Thyroid gland (tissue), 4 donors: ENCODE measurements around the gene CPPED1. TPM values are rescaled to one million over a fixed set of nuclear protein-coding genes. Genes with fewer than 3 reads are reported as not detected.

Experiments
- DNase-seq, 2 donors: peaks; one replicate each; pipeline ENCODE4 v3.0.0-alpha.2; 2019
- H3K27ac ChIP-seq, 3 donors: fragments of 200-600 bp; sonication (generic); 1 replicate in 2 of 3; 2 replicates in 1 of 3; pipeline ENCODE4 v1.5.1; 2016 to 2019; ENCODE audit warnings: mild to moderate bottlenecking in 1 of 3, moderate library complexity in 1 of 3
- H3K27me3 ChIP-seq: fragments of 200-600 bp; sonication (generic); one replicate; pipeline ENCODE4 v1.5.1; 2019
- H3K36me3 ChIP-seq, 2 donors: fragments of 200-600 bp; sonication (generic); one replicate each; pipeline ENCODE4 v1.5.1; 2016 to 2019
- H3K4me1 ChIP-seq, 2 donors: fragments of 200-600 bp; sonication (generic); one replicate each; pipeline ENCODE4 v1.5.1; 2017 to 2019
- H3K4me3 ChIP-seq, 3 donors: fragments of 200-600 bp; sonication (generic); replicated peaks in 1 of 3; 1 replicate in 2 of 3; 2 replicates in 1 of 3; pipeline ENCODE4 v1.5.1; 2016; ENCODE audit warnings: mild to moderate bottlenecking in 1 of 3
- H3K9me3 ChIP-seq: fragments of 200-600 bp; sonication (generic); one replicate; pipeline ENCODE4 v1.5.1; 2017
- POLR2A ChIP-seq, 2 donors: fragments of 450-650 bp; IDR thresholded peaks; one replicate each; pipeline ENCODE4 v1.6.1; 2017; ENCODE audit warnings: antibody characterized with exemption in 2 of 2, mild to moderate bottlenecking in 2 of 2, moderate library complexity in 1 of 2
- WGBS, 2 donors: methylation state at CpG; one replicate each; pipeline ENCODE4 v1.1.5; 2017; 5-methylcytosine and 5-hydroxymethylcytosine counted together
- intact Hi-C: fragments of 100-400 bp; cut with DNase I; formaldehyde crosslinking; loops from one replicate; pipeline ENCODE4 v1.15.1; 2023
- total RNA-seq, 4 donors: library from RNA; depleted of rRNA; stranded (reverse); fragments of >200 nt; gene quantifications; one replicate each; pipeline ENCODE4 v1.2.3, GENCODE V29; 2016
- TF ChIP-seq, protein P1 (sequence below), 6 experiments: fragments of 200-600 bp in 3 of 6; fragments of 450-650 bp in 3 of 6; sonication (generic) in 3 of 6; IDR thresholded peaks; one replicate each; pipeline ENCODE4 v1.5.1; 2016 to 2019; ENCODE audit warnings: antibody characterized with exemption in 6 of 6, mild to moderate bottlenecking in 2 of 6, inconsistent platforms in 1 of 6, moderate library complexity in 1 of 6

Gene CPPED1
- total RNA-seq, 4 donors from 2014 or later: 8.5 to 17.8 (median 16.8) TPM

DNA sequence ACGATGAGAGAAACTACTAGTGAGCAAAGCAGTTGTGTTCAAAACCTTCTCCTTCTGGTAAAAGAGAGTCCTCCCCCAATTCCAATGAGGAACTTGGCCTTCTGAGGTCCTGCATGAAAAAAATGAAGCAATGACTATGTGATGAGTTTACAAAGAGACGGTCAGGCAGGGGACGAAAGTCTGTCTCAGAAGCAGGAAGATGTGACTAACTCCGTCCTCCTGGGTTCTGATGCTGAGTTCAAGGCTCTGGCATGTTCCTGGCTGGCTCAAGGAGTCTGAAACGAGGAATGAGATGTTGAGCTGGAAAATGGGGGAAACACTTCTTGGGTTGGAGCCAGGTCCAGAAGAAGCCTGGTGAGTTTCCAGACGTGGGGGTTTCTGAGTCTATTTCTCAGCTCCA is 129.6 kb downstream of the CPPED1 start:
- DNase-seq: no peak
- H3K27ac ChIP-seq: no peak overlapping the region
- 80 to 91% methylated on average over 6 of the region's 6 CpGs for WGBS, 2 donors
- H3K36me3 ChIP-seq: no peaks in the 10 kb centered on the region
- TF ChIP-seq, protein P1, sequence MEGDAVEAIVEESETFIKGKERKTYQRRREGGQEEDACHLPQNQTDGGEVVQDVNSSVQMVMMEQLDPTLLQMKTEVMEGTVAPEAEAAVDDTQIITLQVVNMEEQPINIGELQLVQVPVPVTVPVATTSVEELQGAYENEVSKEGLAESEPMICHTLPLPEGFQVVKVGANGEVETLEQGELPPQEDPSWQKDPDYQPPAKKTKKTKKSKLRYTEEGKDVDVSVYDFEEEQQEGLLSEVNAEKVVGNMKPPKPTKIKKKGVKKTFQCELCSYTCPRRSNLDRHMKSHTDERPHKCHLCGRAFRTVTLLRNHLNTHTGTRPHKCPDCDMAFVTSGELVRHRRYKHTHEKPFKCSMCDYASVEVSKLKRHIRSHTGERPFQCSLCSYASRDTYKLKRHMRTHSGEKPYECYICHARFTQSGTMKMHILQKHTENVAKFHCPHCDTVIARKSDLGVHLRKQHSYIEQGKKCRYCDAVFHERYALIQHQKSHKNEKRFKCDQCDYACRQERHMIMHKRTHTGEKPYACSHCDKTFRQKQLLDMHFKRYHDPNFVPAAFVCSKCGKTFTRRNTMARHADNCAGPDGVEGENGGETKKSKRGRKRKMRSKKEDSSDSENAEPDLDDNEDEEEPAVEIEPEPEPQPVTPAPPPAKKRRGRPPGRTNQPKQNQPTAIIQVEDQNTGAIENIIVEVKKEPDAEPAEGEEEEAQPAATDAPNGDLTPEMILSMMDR (IDR thresholded peaks at IDR 0.05): no peak
- no peak for TF ChIP-seq POLR2A (IDR thresholded peaks at IDR 0.05)
- no peak overlapping the region for H3K4me3 ChIP-seq
- intact Hi-C loops: no loop called here
- H3K4me1 ChIP-seq: no peaks in the 10 kb centered on the region
- H3K9me3 ChIP-seq: no peaks in the 10 kb centered on the region
- no peaks in the 10 kb centered on the region for H3K27me3 ChIP-seq

DNA sequence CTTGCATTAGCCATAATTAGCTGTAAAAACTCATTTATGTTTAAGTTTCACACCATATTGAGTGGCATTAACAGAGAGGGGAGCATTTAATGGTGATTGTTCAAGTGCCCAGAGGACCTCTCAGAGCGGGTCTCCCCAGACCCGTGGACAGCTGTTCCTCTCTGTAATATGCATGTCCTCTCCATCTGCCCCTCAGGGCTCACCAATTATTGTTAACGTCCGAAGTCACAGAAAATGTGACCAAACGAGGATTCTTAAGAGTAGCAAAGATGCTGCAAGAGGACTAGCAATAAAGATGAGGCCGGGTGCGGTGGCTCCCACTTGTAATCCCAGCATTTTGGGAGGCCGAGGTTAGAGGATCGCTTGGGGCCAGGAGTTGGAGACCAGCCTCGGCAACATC is 130.2 kb downstream of the CPPED1 start:
- TF ChIP-seq, protein P1 (IDR thresholded peaks at IDR 0.05): no peak
- no peak for TF ChIP-seq POLR2A (IDR thresholded peaks at IDR 0.05)
- no peaks in the 10 kb centered on the region for H3K36me3 ChIP-seq
- H3K27me3 ChIP-seq: no peaks in the 10 kb centered on the region
- no peaks in the 10 kb centered on the region for H3K9me3 ChIP-seq
- no peak overlapping the region for H3K27ac ChIP-seq
- no peak for DNase-seq
- H3K4me1 ChIP-seq: no peaks in the 10 kb centered on the region
- WGBS, 2 donors: 86 to 90% methylated on average over 10 of the region's 10 CpGs
- intact Hi-C loops: no loop called here
- no peak overlapping the region for H3K4me3 ChIP-seq

DNA sequence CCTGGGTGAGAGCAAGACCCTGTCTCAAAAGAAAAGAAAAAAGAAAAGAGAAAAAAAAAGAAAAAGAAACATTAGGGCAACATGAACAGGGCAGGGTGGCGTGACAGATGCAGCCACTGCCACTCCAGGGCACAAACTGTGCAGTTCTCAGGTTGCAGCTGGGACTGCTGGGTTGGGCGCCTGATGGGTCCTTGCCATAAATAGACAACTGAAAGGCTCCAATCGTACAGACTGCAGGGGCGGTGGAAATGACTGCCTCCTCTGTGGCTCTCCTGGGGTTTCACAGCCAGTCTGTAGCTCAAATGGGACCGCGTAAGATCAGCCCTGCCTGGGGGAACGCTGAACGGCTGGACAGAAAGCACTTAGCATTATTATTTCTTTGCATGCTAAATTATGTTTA is 130.7 kb downstream of the CPPED1 start:
- no peaks in the 10 kb centered on the region for H3K27me3 ChIP-seq
- H3K4me3 ChIP-seq: no peak overlapping the region
- no peaks in the 10 kb centered on the region for H3K9me3 ChIP-seq
- intact Hi-C loops: no loop called here
- H3K27ac ChIP-seq: no peak overlapping the region
- 87 to 96% methylated on average over 8 of the region's 8 CpGs for WGBS, 2 donors
- TF ChIP-seq, protein P1 (IDR thresholded peaks at IDR 0.05): no peak
- no peak for TF ChIP-seq POLR2A (IDR thresholded peaks at IDR 0.05)
- H3K36me3 ChIP-seq: no peaks in the 10 kb centered on the region
- no peak for DNase-seq
- H3K4me1 ChIP-seq: no peaks in the 10 kb centered on the region

DNA sequence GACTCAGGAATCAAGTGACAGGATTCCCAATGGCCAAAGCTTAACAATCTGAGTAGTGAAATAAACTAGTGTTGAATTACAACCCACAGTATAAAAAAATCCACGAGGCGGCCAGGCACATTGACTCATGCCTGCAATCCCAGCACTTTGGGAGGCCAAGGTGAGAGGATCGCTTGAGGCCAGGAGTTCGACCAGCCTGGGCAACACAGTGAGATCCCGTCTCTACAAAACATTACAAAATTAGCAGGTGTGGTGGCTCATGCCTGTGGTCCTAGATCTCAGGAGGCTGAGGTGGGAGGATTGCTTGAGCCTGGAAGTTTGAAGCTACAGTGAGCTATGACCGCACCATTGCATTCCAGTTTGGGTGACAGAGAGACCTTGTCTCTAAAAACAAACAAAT is 133.8 kb downstream of the CPPED1 start:
- WGBS, 2 donors: 92 to 94% methylated on average over 6 of the region's 6 CpGs
- no peaks in the 10 kb centered on the region for H3K27me3 ChIP-seq
- intact Hi-C loops: no loop called here
- H3K36me3 ChIP-seq: no peaks in the 10 kb centered on the region
- no peak overlapping the region for H3K27ac ChIP-seq
- no peaks in the 10 kb centered on the region for H3K4me1 ChIP-seq
- no peak overlapping the region for H3K4me3 ChIP-seq
- no peak for DNase-seq
- no peak for TF ChIP-seq POLR2A (IDR thresholded peaks at IDR 0.05)
- TF ChIP-seq, protein P1 (IDR thresholded peaks at IDR 0.05): no peak
- peaks cover 3% of the 10 kb centered on the region for H3K9me3 ChIP-seq

DNA sequence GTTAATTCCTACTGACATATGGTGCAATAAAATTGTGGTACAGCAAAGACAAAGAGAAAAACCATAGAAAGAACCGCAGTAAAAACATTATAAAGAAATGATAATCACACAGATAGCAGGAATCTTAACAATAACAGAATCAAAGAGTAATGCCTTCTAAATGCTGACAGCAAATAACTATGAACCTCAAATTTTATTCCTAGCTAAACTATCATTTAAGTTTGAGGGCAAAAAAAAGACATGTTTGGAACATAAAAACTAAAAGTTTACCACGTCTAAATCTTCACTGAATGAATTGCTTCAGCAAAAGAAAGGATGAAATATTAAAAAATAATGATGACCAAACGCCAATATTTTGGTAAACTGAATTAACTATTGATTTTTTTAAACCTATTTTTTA is 135.8 kb downstream of the CPPED1 start:
- peaks cover 3% of the 10 kb centered on the region for H3K9me3 ChIP-seq
- H3K27me3 ChIP-seq: no peaks in the 10 kb centered on the region
- no peak overlapping the region for H3K4me3 ChIP-seq
- no peak for DNase-seq
- no peak overlapping the region for H3K27ac ChIP-seq
- H3K4me1 ChIP-seq: no peaks in the 10 kb centered on the region
- no peak for TF ChIP-seq POLR2A (IDR thresholded peaks at IDR 0.05)
- TF ChIP-seq, protein P1 (IDR thresholded peaks at IDR 0.05): no peak
- H3K36me3 ChIP-seq: peaks cover 0 to 6% of the 10 kb centered on the region in 2 donors
- intact Hi-C loops: no loop called here
- 61 to 89% methylated on average over 3 of the region's 3 CpGs for WGBS, 2 donors
